ENCODE results near the gene DENND1B. TPM values are rescaled to one million over a fixed set of nuclear protein-coding genes. Genes with fewer than 3 reads are reported as not detected.
"Not testable (repeated sequence)": the region's sequence is repeated elsewhere in the genome, so short reads cannot be mapped to it uniquely, and the experiment has no call there.

Gene DENND1B
- total RNA-seq, 2 donors from 2014 or later, result 6.9 to 26.2 TPM

GRCh38 chr1:197768014-197768805 is 7.1 kb downstream of the DENND1B start:
- DNase-seq (no peak), ATAC-seq (no peak)
- no peaks in the 10 kb centered on the region for H3K36me3 ChIP-seq (replicated peaks in 1 of 2; ENCODE audit: insufficient read depth in 1 of 2, low read depth in 2 of 2)
- peaks cover 53% of the 10 kb centered on the region for H3K4me1 ChIP-seq
- no peak overlapping the region for H3K4me3 ChIP-seq
- no peaks in the 10 kb centered on the region for H3K9me3 ChIP-seq
- peak overlapping the region in 1 of 4 donors; percentile 16 for H3K27ac ChIP-seq
- no peaks in the 10 kb centered on the region for H3K27me3 ChIP-seq
- 38 to 49% methylated on average over 4 of the region's 4 CpGs for WGBS, 2 donors
- intact Hi-C loops (cut with DNase I), result no loop called here
- TF ChIP-seq POLR2A (IDR thresholded peaks at IDR 0.05), result no peak
- TF ChIP-seq, protein P1, sequence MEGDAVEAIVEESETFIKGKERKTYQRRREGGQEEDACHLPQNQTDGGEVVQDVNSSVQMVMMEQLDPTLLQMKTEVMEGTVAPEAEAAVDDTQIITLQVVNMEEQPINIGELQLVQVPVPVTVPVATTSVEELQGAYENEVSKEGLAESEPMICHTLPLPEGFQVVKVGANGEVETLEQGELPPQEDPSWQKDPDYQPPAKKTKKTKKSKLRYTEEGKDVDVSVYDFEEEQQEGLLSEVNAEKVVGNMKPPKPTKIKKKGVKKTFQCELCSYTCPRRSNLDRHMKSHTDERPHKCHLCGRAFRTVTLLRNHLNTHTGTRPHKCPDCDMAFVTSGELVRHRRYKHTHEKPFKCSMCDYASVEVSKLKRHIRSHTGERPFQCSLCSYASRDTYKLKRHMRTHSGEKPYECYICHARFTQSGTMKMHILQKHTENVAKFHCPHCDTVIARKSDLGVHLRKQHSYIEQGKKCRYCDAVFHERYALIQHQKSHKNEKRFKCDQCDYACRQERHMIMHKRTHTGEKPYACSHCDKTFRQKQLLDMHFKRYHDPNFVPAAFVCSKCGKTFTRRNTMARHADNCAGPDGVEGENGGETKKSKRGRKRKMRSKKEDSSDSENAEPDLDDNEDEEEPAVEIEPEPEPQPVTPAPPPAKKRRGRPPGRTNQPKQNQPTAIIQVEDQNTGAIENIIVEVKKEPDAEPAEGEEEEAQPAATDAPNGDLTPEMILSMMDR (IDR thresholded peaks at IDR 0.05), result no peak

DNA sequence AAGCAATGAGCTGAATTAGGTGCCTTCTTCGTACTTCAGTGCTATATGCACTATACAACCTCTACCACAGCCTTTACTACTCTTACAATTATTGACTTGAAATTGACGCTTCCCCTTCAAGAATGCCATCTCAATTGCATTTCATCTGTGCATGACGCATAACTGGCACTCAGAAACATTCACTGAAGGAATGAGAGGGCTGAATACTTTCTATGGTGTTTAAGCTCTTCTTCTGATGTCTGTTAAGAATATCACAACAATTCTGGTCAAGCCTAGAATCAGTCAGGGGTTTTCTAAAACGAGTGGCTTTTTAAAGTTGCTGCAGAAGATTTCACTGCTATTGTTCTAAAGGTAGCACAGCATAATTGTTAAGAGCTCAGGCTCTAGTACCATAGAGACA is 11.5 kb downstream of the DENND1B start:
- H3K36me3 ChIP-seq (replicated peaks in 1 of 2; ENCODE audit: insufficient read depth in 1 of 2, low read depth in 2 of 2), result no peaks in the 10 kb centered on the region
- DNase-seq, result no peak
- no peaks in the 10 kb centered on the region for H3K9me3 ChIP-seq
- ATAC-seq, result no peak
- WGBS, 2 donors, result 61 to 81% methylated on average over 4 of the region's 4 CpGs
- H3K27me3 ChIP-seq, result no peaks in the 10 kb centered on the region
- H3K27ac ChIP-seq, result no peak overlapping the region
- intact Hi-C loops (cut with DNase I), result no loop called here
- H3K4me1 ChIP-seq, result peaks cover 25% of the 10 kb centered on the region
- TF ChIP-seq POLR2A (IDR thresholded peaks at IDR 0.05), result no peak
- TF ChIP-seq, protein P1 (IDR thresholded peaks at IDR 0.05), result no peak
- H3K4me3 ChIP-seq, result no peak overlapping the region

GRCh38 chr1:197763307-197763706 is 12.0 kb downstream of the DENND1B start:
- intact Hi-C loops (cut with DNase I), result no loop called here
- Histone ChIP-seq H3K4me3 (no peak overlapping the region), H3K4me1 (peaks cover 21% of the 10 kb centered on the region), H3K27me3 (no peaks in the 10 kb centered on the region), H3K27ac (no peak overlapping the region), H3K9me3 (no peaks in the 10 kb centered on the region), H3K36me3 (replicated peaks in 1 of 2; ENCODE audit: insufficient read depth in 1 of 2, low read depth in 2 of 2) (no peaks in the 10 kb centered on the region)
- ATAC-seq (no peak), DNase-seq (no peak)
- TF ChIP-seq POLR2A (IDR thresholded peaks at IDR 0.05), result no peak
- TF ChIP-seq, protein P1 (IDR thresholded peaks at IDR 0.05), result no peak

DNA sequence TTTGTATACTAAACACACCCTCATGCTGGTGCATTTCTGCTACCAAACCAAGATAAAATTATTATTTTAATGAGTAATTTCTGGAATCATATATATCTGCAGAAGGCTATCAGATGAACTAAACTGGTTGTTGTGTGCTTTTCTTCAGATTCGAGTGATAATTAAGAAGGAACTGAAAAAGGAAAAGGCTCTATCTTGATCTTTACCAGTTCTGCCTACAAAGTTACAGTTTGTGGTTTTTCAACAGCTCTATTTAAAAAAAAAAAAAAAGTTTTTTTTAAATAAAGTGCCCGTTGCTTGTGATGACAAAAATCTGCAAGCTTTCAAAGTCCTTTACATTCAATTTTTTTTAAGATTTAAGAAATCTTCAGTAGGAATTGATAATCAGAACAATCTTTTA is 13.6 kb downstream of the DENND1B start:
- no peak overlapping the region for H3K27ac ChIP-seq
- H3K4me1 ChIP-seq, result peaks cover 15% of the 10 kb centered on the region
- ATAC-seq (no peak), DNase-seq (no peak)
- no peak overlapping the region for H3K4me3 ChIP-seq
- intact Hi-C loops (cut with DNase I), result no loop called here
- no peaks in the 10 kb centered on the region for H3K36me3 ChIP-seq (replicated peaks in 1 of 2; ENCODE audit: insufficient read depth in 1 of 2, low read depth in 2 of 2)
- TF ChIP-seq POLR2A (IDR thresholded peaks at IDR 0.05), result no peak
- TF ChIP-seq, protein P1 (IDR thresholded peaks at IDR 0.05), result no peak
- H3K27me3 ChIP-seq, result no peaks in the 10 kb centered on the region
- no peaks in the 10 kb centered on the region for H3K9me3 ChIP-seq
- 62 to 78% methylated on average over 2 of the region's 2 CpGs for WGBS, 2 donors

DNA sequence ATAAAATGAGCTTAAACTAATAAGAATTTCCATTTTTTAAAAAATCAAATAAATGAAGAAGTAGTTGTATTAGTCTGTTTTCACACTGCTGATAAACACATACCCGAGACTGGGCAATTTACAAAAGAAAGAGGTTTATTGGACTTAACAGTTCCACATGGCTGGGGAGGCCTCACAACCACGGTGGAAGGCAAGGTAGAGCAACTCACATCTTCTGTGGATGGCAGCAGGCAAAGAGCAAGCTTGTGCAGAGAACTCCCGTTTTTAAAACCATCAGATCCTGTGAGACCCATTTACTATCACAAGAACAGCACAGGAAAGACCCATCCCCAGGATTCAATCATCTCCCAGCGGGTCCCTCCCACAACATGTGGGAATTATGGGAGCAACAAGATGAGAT is 19.7 kb downstream of the DENND1B start:
- not testable (repeated sequence) for ATAC-seq, H3K9me3 ChIP-seq
- 78 to 89% methylated on average over 4 of the region's 4 CpGs for WGBS, 2 donors

DNA sequence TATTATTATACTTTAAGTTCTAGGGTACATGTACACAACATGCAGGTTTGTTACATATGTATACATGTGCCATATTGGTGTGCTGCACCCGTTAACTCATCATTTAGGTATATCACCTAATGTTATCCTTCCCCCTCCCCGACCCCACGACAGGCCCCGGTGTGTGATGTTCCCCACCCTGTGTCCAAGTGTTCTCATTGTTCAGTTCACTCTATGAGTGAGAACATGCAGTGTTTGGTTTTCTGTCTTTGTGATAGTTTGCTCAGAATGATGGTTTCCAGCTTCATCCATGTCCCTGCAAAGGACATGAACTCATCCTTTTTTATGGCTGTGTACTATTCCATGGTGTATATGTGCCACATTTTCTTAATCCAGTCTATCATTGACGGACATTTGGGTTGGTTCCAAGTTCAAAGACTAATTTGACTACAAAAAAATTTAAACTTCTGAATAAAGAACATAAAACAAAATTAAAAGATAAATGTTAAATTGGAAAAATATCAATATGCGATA is 22.6 kb downstream of the DENND1B start:
- H3K27ac ChIP-seq; H3K27me3 ChIP-seq; intact Hi-C loops (cut with DNase I); H3K4me3 ChIP-seq; ATAC-seq; H3K36me3 ChIP-seq (replicated peaks in 1 of 2; ENCODE audit: insufficient read depth in 1 of 2, low read depth in 2 of 2); H3K4me1 ChIP-seq; DNase-seq; H3K9me3 ChIP-seq: not testable (repeated sequence)
- WGBS, 2 donors, result 97% methylated on average over 6 of the region's 6 CpGs

More for the DNA sequence above, 19.7 kb downstream of the DENND1B start:
- DNase-seq; H3K4me3 ChIP-seq; H3K27me3 ChIP-seq; intact Hi-C loops (cut with DNase I); H3K36me3 ChIP-seq (replicated peaks in 1 of 2; ENCODE audit: insufficient read depth in 1 of 2, low read depth in 2 of 2); H3K4me1 ChIP-seq; H3K27ac ChIP-seq: not testable (repeated sequence)
